GM19099 (cell line): ENCODE results near the gene HARS2.

Experiments
- POLR2A ChIP-seq: IDR thresholded peaks from 3 replicates; pipeline ENCODE4 v1.6.1; 2011; ENCODE audit warnings: low read depth; ENCODE audit not compliant: insufficient read length; ENCODE audit errors: extremely low read depth

Gene HARS2

GRCh38 chr5:140690376-140690932 is 801 bp upstream of the HARS2 start:
- TF ChIP-seq POLR2A = no peak

- no peak for TF ChIP-seq POLR2A
Measured at GRCh38 chr5:140694276-140694675, 3.0 kb downstream of the HARS2 start.

GRCh38 chr5:140696891-140697492 is 5.7 kb downstream of the HARS2 start:
- no peak for TF ChIP-seq POLR2A

- peak; percentile 82 for TF ChIP-seq POLR2A
Measured at GRCh38 chr5:140700177-140701144, 9.2 kb downstream of the HARS2 start, which contains the start of gene ZMAT2. Gene ZMAT2, plus strand, starts transcription at chr5:140700447. Its CDS starts 14 bp downstream, at chr5:140700461.

GRCh38 chr5:140707812-140708211 is 16.6 kb downstream of the HARS2 start:
- TF ChIP-seq POLR2A = no peak

GRCh38 chr5:140710899-140711552 is 19.8 kb downstream of the HARS2 start:
- no peak for TF ChIP-seq POLR2A

GRCh38 chr5:140711794-140712193 is 20.5 kb downstream of the HARS2 start:
- no peak for TF ChIP-seq POLR2A

GRCh38 chr5:140713562-140714094 is 22.4 kb downstream of the HARS2 start:
- no peak for TF ChIP-seq POLR2A

- TF ChIP-seq POLR2A = no peak
Measured at GRCh38 chr5:140718266-140718592, 27.0 kb downstream of the HARS2 start.

GRCh38 chr5:140725799-140726471 is 34.7 kb downstream of the HARS2 start:
- no peak for TF ChIP-seq POLR2A

- no peak for TF ChIP-seq POLR2A
Measured at GRCh38 chr5:140733098-140733497, 41.8 kb downstream of the HARS2 start.

- no peak for TF ChIP-seq POLR2A
Measured at GRCh38 chr5:140734354-140734753, 43.1 kb downstream of the HARS2 start.

GRCh38 chr5:140737486-140737885 is 46.2 kb downstream of the HARS2 start:
- no peak for TF ChIP-seq POLR2A

- no peak for TF ChIP-seq POLR2A
Measured at GRCh38 chr5:140741967-140742366, 50.7 kb downstream of the HARS2 start.
